ENCODE measurements around the gene GPR18. TPM values are rescaled to one million over a fixed set of nuclear protein-coding genes. Genes with fewer than 3 reads are reported as not detected.

Gene GPR18
- total and polyA plus RNA-seq, 9 of the 15 experiments (the other 6 are each of a cell fraction or from before 2014, with no cell fraction given), result 0.75 TPM; not detected in 8

DNA sequence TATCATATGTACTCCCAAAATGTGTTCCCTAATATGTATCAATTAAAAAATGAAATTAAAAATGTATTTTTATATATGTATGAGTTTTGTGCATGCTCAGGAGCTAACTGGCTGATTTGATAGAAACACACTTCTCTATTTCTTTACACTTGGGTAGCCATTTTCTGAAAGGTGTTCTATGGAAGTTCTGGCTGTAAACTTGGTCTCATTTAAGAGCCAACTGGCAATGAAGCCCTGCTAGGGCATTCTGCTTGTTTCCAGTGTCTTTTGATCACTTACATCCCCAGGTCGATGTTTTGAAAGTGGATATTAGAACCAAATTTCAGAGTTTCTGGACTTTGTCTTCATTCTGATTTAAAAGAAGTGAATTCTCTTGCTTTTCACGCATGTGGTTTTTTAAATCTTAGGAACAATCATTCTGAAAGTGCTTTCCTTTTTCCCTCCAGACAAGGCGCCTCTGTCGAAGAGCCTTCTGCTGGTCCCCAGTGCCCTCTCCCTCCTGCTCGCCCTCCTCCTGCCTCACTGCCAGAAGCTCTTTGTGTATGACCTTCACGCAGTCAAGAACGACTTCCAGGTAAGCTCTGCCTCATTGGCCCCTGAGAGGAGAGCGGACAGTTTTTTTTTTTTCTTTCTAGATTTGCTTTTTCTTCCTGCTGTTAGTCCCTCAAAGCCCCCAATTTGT is 20.1 kb downstream of the GPR18 start:
- H3K79me2 ChIP-seq (ENCODE audit: control insufficient read depth, insufficient read depth, low read length), result peaks cover 23% of the 10 kb centered on the region
- H3K4me3 ChIP-seq, result no peak overlapping the region
- no peak overlapping the region for H3K27ac ChIP-seq (ENCODE audit: extremely low read depth, low read depth, low read length)
- peaks cover 33% of the 10 kb centered on the region; the same call in 2 of the 3 replicates for H3K36me3 ChIP-seq (ENCODE audit: control insufficient read depth, insufficient read depth, low read length)
- WGBS (ENCODE audit: insufficient coverage, low coverage, missing lambda C conversion rate), result 88% methylated on average over 7 of the region's 8 CpGs
- DNase-seq (ENCODE audit: extremely low read depth in 1 of 4, low spot score in 3 of 4) (no peak), FAIRE-seq (no peak), ATAC-seq (no peak)
- H2AFZ ChIP-seq (ENCODE audit: low read depth, low read length), result no peak overlapping the region
- H3K4me1 ChIP-seq (replicated peaks in 1 of 2; ENCODE audit: control insufficient read depth in 2 of 2, insufficient read depth in 2 of 2, low read length in 2 of 2), result no peaks in the 10 kb centered on the region
- intact Hi-C loops (cut with micrococcal nuclease), result no loop called here
- no peaks in the 10 kb centered on the region for H3K27me3 ChIP-seq (ENCODE audit: control insufficient read depth in 2 of 2, insufficient read depth in 2 of 2, low read length in 2 of 2)
- TF ChIP-seq FUS (optimal IDR thresholded peaks at IDR 0.05; ENCODE audit: low read depth, low read length) (no peak), TRIM24 (IDR thresholded peaks at IDR 0.05) (no peak), SMAD2 (IDR thresholded peaks at IDR 0.05; ENCODE audit: low read depth, low read length) (no peak), ZNF212 (CRISPR knock-in tag; IDR thresholded peaks at IDR 0.05) (no peak), SAP30 (IDR thresholded peaks at IDR 0.05; ENCODE audit: borderline replicate concordance, insufficient read depth, low read depth, low read length, poor library complexity, severe bottlenecking) (no peak), NFIX (CRISPR knock-in tag; IDR thresholded peaks at IDR 0.05; ENCODE audit: low read depth) (no peak)
- TF ChIP-seq, protein P1, sequence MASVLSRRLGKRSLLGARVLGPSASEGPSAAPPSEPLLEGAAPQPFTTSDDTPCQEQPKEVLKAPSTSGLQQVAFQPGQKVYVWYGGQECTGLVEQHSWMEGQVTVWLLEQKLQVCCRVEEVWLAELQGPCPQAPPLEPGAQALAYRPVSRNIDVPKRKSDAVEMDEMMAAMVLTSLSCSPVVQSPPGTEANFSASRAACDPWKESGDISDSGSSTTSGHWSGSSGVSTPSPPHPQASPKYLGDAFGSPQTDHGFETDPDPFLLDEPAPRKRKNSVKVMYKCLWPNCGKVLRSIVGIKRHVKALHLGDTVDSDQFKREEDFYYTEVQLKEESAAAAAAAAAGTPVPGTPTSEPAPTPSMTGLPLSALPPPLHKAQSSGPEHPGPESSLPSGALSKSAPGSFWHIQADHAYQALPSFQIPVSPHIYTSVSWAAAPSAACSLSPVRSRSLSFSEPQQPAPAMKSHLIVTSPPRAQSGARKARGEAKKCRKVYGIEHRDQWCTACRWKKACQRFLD (CRISPR knock-in tag; IDR thresholded peaks at IDR 0.05), result no peak
- TF ChIP-seq, protein P2, sequence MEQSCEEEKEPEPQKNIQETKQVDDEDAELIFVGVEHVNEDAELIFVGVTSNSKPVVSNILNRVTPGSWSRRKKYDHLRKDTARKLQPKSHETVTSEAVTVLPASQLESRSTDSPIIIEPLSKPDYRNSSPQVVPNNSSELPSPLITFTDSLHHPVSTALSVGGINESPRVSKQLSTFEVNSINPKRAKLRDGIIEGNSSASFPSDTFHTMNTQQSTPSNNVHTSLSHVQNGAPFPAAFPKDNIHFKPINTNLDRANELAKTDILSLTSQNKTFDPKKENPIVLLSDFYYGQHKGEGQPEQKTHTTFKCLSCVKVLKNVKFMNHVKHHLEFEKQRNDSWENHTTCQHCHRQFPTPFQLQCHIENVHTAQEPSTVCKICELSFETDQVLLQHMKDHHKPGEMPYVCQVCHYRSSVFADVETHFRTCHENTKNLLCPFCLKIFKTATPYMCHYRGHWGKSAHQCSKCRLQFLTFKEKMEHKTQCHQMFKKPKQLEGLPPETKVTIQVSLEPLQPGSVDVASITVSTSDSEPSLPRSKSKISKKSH (CRISPR knock-in tag; IDR thresholded peaks at IDR 0.05), result no peak
- no peak overlapping the region for H3K4me2 ChIP-seq (ENCODE audit: insufficient read depth, low read length)
- ChIA-PET CTCF (ENCODE audit: low intra/inter-chr PET ratio) (no interaction called here), POLR2A (interaction anchor here (0.6 kb wide), 1 partner anchor 36 kb away, joined by 4 read pairs; no protein-coding TSS in a partner anchor)
- H3K9me3 ChIP-seq (replicated peaks; ENCODE audit: control insufficient read depth, insufficient read depth, low read depth, low read length), result no peaks in the 10 kb centered on the region
- no peaks in the 10 kb centered on the region for H3K9me1 ChIP-seq (ENCODE audit: control insufficient read depth, insufficient read depth, low read length)
- in situ Hi-C loops (cut with MboI), result no loop called here
- BruUV-seq (replicated peaks), result no TSS peak
- no peak overlapping the region for H3K9ac ChIP-seq (ENCODE audit: insufficient read depth in 1 of 2, low read depth in 2 of 2, low read length in 2 of 2)
- H4K20me1 ChIP-seq (replicated peaks; ENCODE audit: control insufficient read depth, insufficient read depth, low read length), result no peaks in the 10 kb centered on the region
